ENCODE data around the gene CPT2.
"Not testable (repeated sequence)": the region's sequence is repeated elsewhere in the genome, so short reads cannot be mapped to it uniquely, and the experiment has no call there.

The CPT2 gene

GRCh38 chr1:53182111-53182593 is 14.5 kb upstream of the CPT2 start:
- peak; percentile 71 to 77 (median 76) for DNase-seq (ENCODE audit: low read depth in 4 of 4, low spot score in 1 of 4)

- no peak for DNase-seq (ENCODE audit: low read depth in 4 of 4, low spot score in 1 of 4)
Observed at GRCh38 chr1:53182716-53183094, 13.9 kb upstream of the CPT2 start.

GRCh38 chr1:53183095-53183990 is 13.3 kb upstream of the CPT2 start:
- DNase-seq (ENCODE audit: low read depth in 4 of 4, low spot score in 1 of 4): no peak

- not testable (repeated sequence) for DNase-seq (ENCODE audit: low read depth in 4 of 4, low spot score in 1 of 4)
Observed at GRCh38 chr1:53185955-53186297, 10.7 kb upstream of the CPT2 start.

GRCh38 chr1:53186533-53186932 is 10.1 kb upstream of the CPT2 start:
- no peak for DNase-seq (ENCODE audit: low read depth in 4 of 4, low spot score in 1 of 4)

DNA sequence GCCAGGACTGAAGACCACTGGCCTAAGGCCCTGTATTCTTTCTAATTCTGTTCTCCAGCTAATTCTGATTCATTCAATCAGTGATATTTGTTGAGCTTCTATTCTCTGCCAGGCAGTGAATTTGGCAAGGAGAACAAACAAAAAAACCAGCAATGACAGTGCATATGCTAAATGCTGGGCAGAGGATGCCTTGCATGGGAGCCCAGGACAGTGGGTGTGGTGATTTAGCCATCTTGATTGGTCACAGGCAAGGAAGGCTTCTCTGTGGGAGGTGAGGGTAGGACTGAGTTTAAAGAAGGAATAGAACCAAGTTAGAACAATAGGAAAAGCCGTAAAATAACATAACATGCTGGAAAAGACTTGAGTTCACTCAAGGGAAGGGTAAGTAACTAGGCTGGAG is 9.2 kb upstream of the CPT2 start:
- no peak for DNase-seq (ENCODE audit: low read depth in 4 of 4, low spot score in 1 of 4)

DNA sequence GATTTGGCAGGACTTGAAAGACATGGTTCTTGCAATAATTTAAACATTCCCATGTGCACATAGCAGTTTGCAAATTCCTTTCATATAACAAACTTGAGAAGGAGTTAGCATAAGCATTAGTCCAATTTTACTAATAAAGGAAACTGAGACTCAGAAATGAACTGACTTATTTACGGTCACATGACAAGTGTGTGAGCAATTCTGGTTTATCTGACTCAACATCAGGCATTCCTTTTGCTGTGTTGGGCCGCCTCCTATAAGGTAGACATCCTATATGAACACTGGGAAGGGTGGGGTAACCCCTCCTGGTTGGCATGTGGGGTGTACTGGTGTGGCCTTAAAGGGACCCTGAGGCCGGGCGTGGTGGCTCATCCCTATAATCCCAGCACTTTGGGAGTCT is 8.5 kb upstream of the CPT2 start:
- DNase-seq (ENCODE audit: low read depth in 4 of 4, low spot score in 1 of 4): no peak

DNA sequence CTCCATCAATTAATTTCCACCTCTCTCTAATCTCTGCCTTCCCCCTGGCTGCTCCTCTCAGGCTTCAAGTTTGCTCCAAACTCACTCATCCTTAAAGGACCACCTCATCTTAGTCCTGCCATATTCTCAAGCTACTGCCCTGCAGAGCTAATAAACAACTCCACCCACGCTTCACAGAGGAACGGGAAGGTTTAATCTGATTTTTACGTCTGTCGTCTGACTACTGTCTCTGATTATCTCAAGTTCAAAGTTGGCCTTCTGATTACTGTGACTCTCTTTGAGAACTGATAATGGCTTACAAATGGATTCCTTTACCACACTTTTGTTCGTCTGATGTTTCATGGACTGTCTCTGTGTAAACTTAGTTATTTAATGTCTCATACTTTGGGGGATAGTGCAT is 7.6 kb upstream of the CPT2 start:
- no peak for DNase-seq (ENCODE audit: low read depth in 4 of 4, low spot score in 1 of 4)

- DNase-seq (ENCODE audit: low read depth in 4 of 4, low spot score in 1 of 4): no peak
Observed at GRCh38 chr1:53190210-53190611, 6.4 kb upstream of the CPT2 start.

DNA sequence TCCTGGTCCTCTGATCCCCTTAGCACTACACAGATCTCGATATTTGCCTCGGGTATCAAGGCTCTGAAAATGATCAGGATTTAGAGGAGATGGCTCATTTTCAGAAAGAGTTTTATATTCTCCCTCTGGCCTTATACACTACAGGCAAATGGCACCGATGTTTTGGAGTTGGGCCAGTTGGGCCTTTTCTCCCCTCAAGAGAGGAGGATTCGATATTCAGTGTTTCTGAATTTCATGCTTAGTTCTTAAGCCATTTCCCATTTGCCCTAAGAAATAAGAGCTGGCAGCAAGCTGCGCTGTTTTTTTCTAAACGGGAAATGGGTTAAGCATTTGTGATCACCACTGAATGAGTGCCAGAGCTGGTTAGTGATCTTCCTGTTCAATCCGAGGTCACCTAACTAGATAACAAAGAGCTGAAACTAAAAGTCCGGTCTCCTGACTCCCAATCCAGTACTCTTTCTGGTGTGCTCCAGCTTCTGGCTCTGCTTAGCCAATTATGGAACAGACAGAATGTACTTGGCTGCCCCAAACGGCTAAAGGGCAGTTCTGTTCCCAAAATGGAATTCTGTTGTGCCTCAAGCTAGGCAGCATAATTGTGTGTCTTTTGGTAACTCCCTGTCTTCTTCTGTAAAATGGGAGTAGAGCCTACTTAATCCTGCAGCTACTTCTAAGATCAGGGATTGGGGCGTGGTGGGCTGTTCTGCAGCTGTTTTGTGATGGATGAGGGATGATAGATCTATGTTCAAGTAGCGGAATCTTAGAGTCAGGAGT is 1.2 kb upstream of the CPT2 start:
- no peak for DNase-seq (ENCODE audit: low read depth in 4 of 4, low spot score in 1 of 4)

DNA sequence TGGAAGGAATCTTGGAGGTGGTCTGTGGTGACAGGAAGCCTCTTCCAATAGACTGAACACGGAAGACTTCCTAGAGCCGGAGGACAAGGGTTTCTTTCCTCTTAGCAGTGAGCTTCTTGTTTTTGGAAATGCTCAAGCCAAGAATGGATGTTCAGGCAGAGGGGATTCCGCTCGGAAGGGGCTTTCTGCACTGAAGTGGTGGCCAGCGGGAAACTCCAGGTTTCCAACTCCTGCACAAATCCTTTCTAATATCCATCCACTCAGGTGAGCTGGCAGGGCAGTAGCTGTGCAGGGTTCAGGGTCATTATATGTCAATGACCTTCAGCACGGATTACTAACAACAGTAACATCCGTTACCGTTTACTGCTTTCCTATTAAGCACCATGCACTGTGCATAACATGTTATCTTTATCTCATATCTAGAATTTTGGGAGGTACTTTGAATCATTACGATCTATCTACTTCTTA is 573 bp upstream of the CPT2 start:
- no peak for DNase-seq (ENCODE audit: low read depth in 4 of 4, low spot score in 1 of 4)

GRCh38 chr1:53197291-53198200 is 922 bp downstream of the CPT2 start:
- no peak for DNase-seq (ENCODE audit: low read depth in 4 of 4, low spot score in 1 of 4)

- no peak for DNase-seq (ENCODE audit: low read depth in 4 of 4, low spot score in 1 of 4)
Observed at GRCh38 chr1:53198241-53198651, 1.6 kb downstream of the CPT2 start.

GRCh38 chr1:53203466-53203865 is 6.8 kb downstream of the CPT2 start:
- no peak for DNase-seq (ENCODE audit: low read depth in 4 of 4, low spot score in 1 of 4)

GRCh38 chr1:53205496-53205895 is 8.9 kb downstream of the CPT2 start:
- not testable (repeated sequence) for DNase-seq (ENCODE audit: low read depth in 4 of 4, low spot score in 1 of 4)

DNA sequence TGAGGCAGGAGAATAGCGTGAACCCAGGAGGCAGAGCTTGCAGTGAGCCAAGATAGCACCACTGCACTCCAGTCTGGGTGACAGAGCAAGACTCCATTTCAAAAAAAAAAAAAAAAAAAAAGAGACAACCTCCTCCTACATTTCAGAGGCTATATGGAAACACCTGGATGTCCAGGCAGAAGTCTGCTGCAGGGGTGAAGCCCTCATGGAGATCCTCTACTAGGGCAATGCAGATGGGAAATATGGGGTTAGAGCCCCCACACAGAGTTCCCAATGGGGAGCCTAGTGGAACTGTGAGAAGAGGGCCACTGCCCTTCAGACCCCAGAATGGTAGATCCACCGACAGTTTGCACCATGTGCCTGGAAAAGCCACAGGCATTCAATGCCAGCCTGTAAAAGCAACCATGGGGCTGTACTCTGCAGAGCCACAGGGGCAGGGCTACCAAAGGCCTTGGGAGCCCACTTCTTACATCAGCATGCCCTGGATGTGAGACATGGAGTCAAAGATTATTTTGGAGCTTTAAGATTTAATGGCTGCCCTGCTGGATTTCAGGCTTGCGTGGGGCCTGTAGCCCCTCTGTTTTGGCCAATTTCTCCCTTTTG is 9.6 kb downstream of the CPT2 start:
- not testable (repeated sequence) for DNase-seq (ENCODE audit: low read depth in 4 of 4, low spot score in 1 of 4)

DNA sequence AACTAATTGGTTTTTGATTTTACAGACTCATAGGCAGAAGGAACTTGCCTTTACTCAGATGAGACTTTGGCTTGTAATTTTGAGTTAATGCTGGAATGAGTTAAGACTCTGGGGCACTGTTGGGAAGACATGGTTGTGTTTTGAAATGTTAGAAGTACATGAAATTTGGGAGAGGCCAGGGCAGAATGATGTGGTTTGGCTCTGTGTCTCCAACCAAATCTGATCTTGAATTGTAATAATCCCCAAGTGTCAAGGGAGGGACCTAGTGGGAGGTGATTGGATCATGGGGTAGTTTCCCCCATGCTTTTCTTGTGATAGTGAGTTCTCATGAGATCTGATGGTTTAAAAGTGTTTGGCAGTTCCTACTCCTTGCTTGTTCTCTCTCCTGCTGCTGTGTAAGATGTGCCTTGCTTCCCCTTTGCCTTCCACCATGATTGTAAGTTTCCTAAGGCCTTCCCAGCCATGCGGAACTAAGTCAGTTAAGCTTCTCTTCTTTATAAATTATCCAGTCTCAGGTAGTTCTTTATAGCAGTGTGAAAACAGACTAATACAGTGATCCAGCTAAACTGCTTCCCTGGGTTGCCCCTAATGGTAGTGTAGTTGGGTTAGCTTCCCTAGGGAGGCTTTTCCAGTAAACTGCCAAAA is 10.2 kb downstream of the CPT2 start:
- no peak for DNase-seq (ENCODE audit: low read depth in 4 of 4, low spot score in 1 of 4)

DNA sequence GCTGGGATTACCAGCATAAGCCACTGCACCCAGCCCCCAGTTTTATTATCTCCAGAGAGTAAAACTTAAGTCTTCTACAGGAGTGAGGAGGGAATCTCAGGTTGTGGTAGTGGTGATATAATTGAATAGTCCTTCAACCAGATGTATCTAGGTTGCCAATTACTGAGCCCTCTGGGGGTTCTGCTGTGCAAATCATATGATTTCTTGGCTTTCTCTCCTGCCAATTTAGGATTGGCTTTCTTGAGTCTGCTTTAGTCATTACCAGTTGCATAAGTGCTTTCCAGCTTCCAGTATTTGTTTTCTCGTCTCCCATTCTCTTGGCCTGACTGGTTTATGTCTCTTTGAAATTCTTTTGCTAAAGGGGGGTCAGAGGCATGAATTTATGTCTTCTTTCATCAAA is 11.1 kb downstream of the CPT2 start:
- no peak for DNase-seq (ENCODE audit: low read depth in 4 of 4, low spot score in 1 of 4)

DNA sequence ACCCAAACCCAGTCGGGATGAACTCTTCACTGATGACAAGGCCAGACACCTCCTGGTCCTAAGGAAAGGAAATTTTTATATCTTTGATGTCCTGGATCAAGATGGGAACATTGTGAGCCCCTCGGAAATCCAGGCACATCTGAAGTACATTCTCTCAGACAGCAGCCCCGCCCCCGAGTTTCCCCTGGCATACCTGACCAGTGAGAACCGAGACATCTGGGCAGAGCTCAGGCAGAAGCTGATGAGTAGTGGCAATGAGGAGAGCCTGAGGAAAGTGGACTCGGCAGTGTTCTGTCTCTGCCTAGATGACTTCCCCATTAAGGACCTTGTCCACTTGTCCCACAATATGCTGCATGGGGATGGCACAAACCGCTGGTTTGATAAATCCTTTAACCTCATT is 13.7 kb downstream of the CPT2 start:
- DNase-seq (ENCODE audit: low read depth in 4 of 4, low spot score in 1 of 4): no peak

DNA sequence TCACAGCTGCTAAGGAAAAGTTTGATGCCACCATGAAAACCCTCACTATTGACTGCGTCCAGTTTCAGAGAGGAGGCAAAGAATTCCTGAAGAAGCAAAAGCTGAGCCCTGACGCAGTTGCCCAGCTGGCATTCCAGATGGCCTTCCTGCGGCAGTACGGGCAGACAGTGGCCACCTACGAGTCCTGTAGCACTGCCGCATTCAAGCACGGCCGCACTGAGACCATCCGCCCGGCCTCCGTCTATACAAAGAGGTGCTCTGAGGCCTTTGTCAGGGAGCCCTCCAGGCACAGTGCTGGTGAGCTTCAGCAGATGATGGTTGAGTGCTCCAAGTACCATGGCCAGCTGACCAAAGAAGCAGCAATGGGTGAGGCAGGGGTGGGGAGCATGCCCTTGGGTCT is 14.3 kb downstream of the CPT2 start:
- DNase-seq (ENCODE audit: low read depth in 4 of 4, low spot score in 1 of 4): no peak
